Stimulated activated CD8-positive, alpha-beta memory T cell treated with anti-CD3 and anti-CD28 coated beads, Interleukin-4, amount 100 ng/mL, for 24 hours (primary cell): ENCODE data around the gene SLC30A7.
"Not testable (repeated sequence)": the region's sequence is repeated elsewhere in the genome, so short reads cannot be mapped to it uniquely, and the experiment has no call there.

ENCODE experiments used
- DNase-seq: peaks from one replicate; pipeline ENCODE4 v3.0.0-alpha.2; 2020; ENCODE audit warnings: low read depth

The SLC30A7 gene

GRCh38 chr1:100891380-100891779 lies 4.5 kb upstream of the SLC30A7 start:
- no peak for DNase-seq

DNA sequence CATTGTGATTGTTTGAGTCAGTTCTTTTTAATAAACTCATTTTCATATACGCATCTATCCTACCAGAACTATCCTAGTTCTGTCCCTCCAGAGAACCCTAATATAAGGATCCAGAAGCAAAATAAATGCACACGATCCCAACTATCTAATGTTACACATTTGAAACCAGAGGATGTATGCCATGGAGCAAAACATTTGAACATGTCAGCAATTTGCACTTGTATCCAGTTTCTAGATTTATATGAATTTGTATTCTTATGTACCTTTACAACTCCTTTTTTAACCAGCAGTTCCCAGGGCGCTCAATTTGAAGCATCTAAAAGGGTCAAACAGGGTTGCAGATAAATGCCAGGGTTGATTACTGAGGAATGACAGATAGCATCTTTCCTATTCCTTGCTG lies 3.3 kb upstream of the SLC30A7 start:
- DNase-seq = no peak

DNA sequence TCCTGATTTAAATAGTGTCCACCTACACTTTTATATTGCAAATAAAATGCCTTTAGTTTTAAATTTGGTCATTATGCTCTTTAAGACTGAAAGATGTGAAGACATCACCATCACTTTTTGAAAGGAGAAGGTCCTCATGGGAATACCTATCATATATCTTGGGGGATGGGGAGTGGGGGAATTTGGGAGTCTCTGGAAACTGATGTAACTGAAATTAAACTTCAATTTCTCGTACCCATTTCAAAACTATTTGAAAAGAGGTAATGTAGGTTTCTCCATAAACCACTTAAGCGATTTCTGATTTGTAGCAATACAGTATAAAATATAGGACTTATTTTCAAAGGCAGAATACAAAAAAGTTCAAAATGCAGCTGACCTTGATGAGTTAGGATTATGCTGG lies 2.2 kb upstream of the SLC30A7 start:
- DNase-seq = no peak

DNA sequence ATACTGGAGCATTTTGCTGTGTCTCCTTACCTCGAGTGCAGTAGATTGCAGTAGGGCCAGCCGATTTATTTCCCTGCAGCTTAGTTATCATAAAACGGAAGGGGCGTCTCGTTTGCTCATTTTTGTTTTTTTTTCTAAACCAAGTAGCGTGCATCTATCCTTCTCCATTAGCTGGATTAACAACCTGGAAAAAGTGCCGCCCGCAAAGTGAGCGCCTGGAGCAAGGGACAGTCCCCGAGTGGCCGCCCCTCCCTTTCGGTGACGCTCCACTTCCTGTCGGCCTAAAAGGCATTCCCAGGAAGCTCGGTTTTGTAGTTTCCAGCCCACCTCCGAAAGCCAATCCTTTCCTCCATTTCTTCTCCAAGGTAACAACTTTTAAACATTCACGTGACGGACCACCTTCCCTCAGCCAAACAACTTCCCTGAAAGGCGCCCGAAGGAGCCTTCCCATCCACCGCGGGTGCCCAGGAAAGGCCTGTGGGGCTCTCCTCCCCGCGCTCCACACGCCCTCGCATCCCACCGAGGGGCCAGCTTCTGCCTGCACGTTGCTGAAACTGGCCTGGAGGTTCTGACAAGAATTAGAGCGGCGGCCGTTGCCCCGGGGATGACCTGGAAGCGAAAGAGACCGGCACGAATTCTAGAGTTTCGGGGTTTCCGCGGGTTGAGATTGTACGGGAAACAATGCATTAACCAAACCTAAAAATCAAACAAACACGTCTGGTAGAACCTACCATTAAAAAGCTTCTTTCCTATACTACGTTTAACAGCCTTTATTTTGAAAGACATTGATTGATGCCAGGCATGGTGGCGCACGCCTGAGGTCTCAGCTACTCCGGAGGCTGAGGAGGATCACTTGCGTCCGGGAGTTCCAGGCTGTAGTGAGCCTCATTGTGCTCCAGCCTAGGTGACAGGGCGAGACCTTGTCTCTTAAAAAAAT lies 1.0 kb upstream of the SLC30A7 start, which contains the start of gene EXTL2:
Gene EXTL2 (minus strand): TSS at position 240 of the 937 bp plus-strand sequence. CDS start 6,085 bp downstream, outside the sequence.
- DNase-seq = peak; percentile 43

- peak; percentile 6 for DNase-seq
These were observed 642 bp downstream of the SLC30A7 start for GRCh38 chr1:100896481-100896982.

GRCh38 chr1:100902365-100902764 lies 6.5 kb downstream of the SLC30A7 start:
- DNase-seq = no peak

GRCh38 chr1:100903777-100904176 lies 7.9 kb downstream of the SLC30A7 start:
- DNase-seq = no peak

GRCh38 chr1:100904528-100904927 lies 8.6 kb downstream of the SLC30A7 start:
- no peak for DNase-seq

GRCh38 chr1:100905181-100905580 lies 9.3 kb downstream of the SLC30A7 start:
- DNase-seq = no peak

GRCh38 chr1:100907887-100908286 lies 12.0 kb downstream of the SLC30A7 start:
- no peak for DNase-seq

GRCh38 chr1:100909018-100909417 lies 13.1 kb downstream of the SLC30A7 start:
- DNase-seq = no peak

DNA sequence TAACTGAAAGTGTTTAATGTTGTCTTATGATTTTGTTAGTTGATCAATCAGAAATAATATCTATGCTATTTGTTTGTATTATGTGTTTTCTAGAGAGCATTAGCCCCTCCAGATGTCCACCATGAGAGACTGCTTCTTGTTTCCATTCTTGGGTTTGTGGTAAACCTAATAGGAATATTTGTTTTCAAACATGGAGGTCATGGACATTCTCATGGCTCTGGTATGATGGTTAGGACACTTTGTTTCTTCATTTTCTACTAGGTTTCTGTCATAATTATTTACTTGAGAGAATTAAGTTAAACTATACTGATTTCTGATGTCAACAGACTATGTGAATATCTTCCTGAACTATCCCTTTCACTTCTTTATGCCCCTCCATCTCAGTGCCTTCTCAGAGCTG lies 16.1 kb downstream of the SLC30A7 start:
- DNase-seq = no peak

GRCh38 chr1:100921110-100921706 lies 25.3 kb downstream of the SLC30A7 start:
- DNase-seq = no peak

DNA sequence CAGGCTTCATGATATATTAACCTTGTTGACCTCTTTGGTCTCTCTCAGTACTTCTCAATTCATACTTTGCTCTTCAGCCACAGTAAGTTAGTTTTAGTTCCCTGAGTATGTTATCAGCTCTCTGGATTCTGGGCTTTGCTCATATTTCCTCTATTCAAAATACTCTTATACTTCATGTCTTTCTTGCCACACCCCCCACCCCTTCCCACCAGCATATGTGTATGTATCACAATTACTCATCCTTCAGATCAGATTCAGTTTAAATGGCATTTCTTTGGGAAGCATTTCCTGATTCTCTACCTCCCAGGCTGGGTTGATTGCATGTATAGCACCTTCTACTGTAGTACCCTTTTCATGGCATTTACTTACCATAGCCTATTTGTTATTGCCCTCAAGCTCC lies 28.3 kb downstream of the SLC30A7 start:
- DNase-seq = no peak

DNA sequence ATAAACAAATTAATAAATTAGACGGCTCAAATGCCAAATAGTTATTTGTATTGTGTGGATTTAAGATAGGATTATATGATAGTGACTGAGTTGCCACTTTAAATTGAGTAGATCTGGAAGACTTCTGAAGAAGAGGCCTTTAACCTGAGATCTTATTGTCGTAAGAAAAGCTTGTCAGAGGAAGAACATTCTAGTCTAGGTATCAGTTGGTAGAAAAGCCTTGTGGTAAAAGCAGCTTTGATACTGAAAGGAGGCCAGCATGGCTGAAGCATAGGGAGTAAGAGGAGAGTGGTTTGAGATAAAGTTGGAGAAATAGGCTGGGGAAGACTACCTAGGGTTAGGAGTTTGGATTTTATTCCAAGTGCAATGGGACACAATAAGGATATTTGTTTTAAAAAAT lies 29.1 kb downstream of the SLC30A7 start:
- DNase-seq = no peak

DNA sequence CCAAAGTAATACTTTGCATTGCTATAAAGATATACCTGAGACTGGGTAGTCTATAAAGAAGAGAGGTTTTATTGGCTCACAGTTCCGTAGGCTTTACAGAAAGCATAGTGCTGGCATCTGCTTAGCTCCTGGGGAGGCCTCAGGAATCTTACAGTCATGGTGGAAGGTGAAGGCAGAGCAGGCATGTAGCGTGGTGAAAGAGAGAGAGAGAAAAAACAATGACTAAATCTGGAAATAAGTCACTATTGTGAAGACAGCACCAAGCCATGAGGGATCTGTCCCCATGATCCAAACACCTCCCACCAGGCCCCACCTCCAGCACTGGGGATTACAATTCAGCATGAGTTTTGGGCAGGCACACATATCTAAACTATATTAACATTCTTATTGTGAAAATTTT lies 30.4 kb downstream of the SLC30A7 start:
- DNase-seq = no peak

GRCh38 chr1:100927276-100927675 lies 31.4 kb downstream of the SLC30A7 start:
- no peak for DNase-seq

DNA sequence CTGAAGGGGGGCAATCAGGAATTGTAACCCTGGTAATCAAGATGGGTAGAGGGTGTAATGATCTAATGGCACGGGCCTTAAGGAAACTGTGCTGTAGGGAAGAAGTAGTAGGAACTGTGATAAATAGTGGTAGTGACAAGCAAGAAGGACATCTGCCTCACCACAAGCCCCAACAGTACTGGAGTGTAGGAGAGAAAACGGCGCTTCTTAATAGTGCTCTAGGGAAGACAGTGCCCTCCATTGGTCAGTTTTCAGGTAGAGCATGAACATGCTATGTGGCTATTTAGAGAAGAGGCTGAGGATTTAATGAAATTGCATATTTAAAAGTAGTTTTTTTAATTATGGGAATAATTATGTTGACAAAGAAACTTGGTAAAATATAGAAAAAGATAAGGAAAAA lies 32.2 kb downstream of the SLC30A7 start:
- DNase-seq = no peak

DNA sequence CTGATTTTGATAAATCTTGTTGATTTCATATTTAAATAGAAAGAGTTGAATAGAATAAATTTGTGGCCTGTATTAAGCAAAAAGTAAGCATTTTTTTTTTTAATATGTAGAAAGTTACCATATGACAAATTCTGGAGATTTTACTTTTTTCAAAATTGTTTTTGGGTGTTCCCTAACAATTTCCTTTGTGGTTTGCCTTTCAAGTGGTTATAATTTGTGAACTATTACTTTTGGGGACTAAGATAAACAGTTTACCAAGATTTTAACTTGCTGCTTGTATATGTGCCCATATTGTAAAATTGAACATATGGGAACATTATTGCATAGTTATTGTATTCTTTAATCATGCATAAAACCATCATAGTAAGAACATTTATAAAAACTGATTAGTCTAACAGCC lies 34.6 kb downstream of the SLC30A7 start:
- no peak for DNase-seq

DNA sequence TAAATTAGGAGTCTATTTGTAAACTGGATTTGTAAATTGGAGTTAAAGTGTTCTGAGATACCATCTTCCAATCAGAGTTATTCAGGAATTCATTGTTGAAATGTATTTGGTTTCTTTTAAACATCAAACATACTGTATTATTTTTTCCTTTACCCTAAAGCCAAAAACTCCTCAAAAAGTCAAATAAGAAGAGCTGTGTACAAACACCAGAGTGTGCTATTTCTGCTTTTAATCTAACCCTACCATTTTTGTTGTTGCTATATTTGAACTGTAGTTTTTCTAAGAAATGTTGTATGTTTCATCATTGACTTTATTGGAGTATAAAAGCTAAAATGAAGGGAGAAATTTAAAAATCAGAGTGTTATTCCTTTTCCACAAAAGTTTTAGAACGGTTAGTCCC lies 35.8 kb downstream of the SLC30A7 start:
- DNase-seq = no peak

- DNase-seq = not testable (repeated sequence)
These were observed 37.7 kb downstream of the SLC30A7 start for GRCh38 chr1:100933555-100933954.

DNA sequence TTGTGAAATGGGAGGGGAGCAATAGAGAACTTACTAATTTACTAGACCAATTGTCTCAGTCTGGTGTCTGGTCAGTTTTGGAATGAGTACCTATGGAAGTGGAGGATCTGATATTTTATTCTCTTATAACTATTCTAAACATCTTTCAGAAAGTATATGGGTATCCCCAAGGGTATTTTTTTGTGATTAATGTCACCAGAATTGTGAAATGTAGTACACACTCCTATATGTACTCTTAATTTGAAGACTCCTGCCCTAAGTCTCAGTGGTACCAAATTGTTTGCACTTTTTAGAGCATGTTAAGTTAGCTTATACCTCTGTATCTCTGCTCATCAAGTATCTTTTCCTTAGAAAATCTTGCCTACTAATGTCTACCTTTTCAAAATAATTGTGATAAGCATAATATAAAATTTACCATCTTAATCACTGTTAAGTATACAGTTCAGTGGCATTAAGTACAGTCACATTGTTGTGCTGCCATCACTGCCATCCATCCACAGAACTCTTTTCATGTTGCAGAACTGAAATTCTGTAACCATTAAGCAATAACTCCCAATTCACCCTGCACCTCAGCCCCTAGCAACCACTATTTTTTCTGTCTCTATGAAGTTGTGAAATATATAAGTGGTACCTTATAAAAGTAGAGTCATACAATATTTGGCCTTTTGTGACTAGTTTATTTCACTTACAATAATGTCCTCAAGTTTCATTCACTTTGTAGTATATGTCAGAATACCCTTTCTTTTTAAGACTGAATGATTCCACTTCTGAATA lies 40.5 kb downstream of the SLC30A7 start:
- no peak for DNase-seq
